Measurements from ENCODE around the gene HEPACAM2. TPM values are rescaled to one million over a fixed set of nuclear protein-coding genes. Genes with fewer than 3 reads are reported as not detected.

Gene HEPACAM2
- total RNA-seq (2014; rRNA removed; shearing (Covaris generic)): not detected in 2 replicates

GRCh38 chr7:93226310-93226709 lies at the start of gene HEPACAM2:
HEPACAM2 (minus strand) TSS chr7:93226469.
- no peak for DNase-seq (ENCODE audit: low read depth)

DNA sequence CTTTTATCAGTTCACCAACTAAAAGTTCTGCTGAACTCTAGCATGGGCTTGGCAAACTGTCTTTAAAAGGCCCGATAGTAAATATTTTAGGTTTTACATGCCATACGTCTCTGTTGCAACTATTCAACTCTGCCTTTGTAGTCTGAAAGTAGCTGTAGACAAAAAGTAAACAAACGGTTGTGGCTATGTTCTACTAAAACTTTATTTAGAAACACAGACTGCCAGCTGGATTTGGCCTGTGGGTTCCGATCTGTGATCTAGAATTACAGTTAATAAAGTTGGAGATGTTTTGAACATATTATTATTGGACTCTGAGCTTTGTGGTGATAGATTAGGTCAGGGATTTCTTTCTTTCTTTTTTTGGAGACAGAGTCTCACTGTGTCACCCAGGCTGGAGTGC lies 39.0 kb upstream of the HEPACAM2 start:
- no peak for DNase-seq (ENCODE audit: low read depth)

GRCh38 chr7:93262535-93262934 lies 36.3 kb upstream of the HEPACAM2 start:
- DNase-seq (ENCODE audit: low read depth): no peak

- DNase-seq (ENCODE audit: low read depth): no peak
These were observed 32.4 kb upstream of the HEPACAM2 start for GRCh38 chr7:93258661-93259060.

DNA sequence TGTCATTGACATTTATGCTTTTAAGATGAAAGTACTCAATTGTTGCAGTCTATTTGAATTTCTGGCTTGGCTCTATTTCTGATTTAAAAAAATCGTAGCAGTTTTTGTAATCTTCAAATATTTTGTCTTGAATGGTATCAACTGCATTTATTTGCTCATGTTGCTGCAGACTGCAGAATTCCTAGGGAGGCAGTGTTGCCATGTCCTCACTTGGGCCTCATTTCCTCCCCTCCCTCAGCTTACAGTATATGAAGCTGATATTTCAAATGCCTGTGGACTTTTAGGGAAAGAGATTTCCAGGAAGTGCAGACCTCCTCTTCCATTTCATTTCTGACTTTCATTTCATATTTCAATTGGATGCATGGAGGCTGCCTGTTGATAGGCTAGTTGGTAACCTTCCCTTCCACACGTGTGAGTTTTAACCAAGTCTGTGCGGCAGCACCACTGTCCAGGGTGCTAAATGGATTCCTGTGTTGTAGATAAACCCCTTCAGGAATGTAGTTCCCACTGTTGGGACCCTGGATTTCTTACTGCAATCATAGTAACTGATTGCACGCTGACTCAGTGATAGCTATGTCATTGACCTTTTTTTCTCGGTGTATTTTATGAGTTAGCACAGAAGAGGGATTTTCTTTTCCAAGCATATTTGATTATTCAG lies 23.4 kb upstream of the HEPACAM2 start:
- no peak for DNase-seq (ENCODE audit: low read depth)

DNA sequence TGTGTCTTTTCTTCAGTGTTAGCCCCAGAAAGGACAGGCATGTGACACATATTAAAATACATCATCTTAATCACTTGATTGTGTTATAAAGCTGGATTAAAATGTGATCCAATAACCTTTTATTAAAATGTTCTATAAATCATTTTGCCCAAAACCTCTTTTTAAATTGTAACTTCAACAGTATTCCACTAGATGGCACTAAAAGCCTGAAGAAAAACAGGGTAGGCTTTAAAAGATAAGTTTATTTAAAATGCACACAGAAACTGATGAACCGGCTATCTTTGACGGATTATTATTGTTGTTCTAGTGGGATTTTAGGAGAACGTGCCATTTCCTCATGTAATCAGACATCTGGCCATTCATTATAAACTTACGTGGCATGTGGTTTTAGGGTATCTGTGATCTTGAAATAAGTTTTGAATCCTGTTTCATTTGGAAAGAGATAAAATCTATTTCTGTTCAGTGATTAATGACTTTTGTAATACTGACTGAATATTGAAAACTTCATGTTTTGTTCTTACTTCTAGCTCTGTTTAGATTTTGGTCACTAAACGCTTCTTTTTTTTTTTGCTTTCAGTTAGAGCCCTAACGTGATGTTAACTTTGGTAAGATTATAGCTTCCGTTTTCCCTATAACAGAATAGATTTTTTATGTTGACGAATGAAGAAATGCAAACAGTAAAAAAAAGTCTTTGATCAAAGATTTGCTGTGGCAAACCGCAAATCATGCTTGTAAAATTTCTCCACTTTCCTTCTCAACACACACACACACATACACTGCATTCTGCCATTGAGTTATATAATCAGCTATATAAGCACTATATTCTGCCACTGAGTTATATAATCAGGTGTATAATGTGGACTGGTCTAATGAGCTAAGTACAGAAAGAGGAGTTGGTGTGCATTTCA lies 19.5 kb upstream of the HEPACAM2 start:
- no peak for DNase-seq (ENCODE audit: low read depth)

DNA sequence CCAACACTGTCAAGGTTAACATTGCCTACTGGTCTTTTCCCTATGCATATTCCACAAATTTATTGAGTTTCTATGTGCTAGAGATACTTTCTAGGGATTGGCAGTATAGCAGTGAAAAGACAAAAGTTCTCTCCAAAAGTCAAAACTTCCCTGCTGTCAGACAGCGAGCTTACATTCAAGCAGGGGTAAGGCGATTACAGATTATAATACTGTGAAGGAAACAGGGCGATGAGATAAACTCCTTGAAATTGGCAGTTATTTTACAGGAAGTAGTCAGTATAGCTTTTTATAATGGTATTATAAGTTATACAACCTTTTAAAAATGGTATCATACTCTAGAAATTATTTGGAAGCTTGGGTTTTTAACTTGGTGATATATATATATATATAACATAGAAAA lies 15.8 kb upstream of the HEPACAM2 start:
- no peak for DNase-seq (ENCODE audit: low read depth)

GRCh38 chr7:93239824-93240223 lies 13.6 kb upstream of the HEPACAM2 start:
- no peak for DNase-seq (ENCODE audit: low read depth)

DNA sequence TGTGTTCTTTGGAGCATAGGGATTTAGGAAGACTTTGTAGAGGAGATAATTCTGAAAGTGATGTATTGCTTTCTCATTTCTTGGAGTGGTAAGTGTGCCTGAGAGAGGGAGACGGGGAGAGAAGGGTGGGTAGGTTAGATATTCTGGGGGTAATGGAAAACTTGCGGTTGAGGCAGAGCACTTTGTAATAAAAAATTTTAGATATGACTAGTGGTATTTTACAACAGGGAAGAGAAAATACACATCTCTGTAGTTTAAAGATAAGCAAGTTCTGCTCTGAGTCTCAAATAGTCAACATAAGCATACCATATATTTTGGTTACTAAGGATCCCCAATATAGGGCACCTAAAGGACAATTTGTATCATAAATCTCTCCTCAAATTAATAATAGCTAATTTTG lies 12.5 kb upstream of the HEPACAM2 start:
- no peak for DNase-seq (ENCODE audit: low read depth)

- no peak for DNase-seq (ENCODE audit: low read depth)
These were observed 11.9 kb upstream of the HEPACAM2 start for GRCh38 chr7:93238131-93238530.

- no peak for DNase-seq (ENCODE audit: low read depth)
These were observed 9.3 kb upstream of the HEPACAM2 start for GRCh38 chr7:93235541-93235940.

DNA sequence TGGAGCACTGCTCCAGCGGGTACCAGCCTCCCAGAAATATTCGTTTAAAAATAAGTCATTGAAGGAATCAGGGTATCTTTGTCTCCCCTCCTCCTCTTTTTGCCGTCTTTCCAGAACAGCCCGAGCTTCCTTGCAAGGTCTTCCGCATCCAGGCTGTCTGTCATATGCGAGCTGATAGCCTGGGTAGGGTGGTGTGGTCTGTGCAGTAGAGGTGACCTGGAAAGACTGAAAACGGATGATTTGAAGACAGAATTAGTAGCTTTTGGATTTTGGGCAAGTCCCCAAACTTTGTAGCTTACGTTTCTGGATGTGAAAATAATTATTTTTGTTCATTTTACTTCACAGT lies 6.4 kb upstream of the HEPACAM2 start:
- peak; percentile 10 for DNase-seq (ENCODE audit: low read depth)

DNA sequence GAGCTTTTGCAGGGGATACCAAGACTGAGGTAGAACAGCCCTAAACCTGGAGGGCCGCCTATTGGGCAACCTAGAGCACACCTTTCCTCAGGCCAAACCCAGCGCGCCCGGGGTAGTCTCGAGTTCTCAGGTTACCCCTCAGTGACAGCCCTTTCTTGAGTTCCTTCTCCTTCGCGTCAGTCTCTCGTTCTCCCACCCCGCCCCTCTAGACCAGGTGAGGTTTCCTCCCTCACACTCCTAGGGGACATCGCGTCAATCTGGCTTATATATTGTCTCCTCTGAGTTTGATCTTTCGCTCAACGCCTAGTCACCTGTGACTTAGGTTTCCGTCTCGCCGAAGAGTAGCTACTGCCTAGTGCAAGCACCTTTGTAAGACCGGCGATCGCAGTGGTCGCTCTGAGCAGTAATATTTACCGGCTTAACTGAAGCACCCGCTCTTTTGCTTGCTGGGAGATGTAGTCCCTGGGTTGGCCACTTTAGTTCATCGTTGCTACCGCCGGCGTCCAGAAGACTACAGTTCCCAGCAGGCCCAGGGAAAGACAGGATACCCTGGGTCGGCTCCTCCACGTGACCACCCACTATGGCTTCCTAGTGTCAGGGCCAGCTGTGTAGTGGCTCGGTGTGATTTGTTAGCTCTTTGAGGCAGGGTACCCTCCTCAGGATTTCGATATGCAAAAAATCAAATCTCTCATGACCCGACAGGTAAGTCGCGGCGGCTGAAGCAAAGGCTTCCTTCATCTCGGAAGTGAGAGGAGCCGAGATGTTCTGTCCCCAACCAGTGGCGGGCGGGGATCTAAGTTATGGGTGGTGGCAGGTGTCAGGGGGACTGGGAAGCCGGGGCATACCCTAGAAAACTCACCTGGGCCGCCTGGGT lies 5.8 kb upstream of the HEPACAM2 start, which contains the start of gene VPS50:
VPS50 (plus strand) TSS at position 568 of the 874 bp plus-strand sequence; CDS start at position 670, 102 bp downstream.
- peak; percentile 95 for DNase-seq (ENCODE audit: low read depth)

- no peak for DNase-seq (ENCODE audit: low read depth)
These were observed 5.0 kb upstream of the HEPACAM2 start for GRCh38 chr7:93231259-93231658.

GRCh38 chr7:93228302-93228701 lies 2.0 kb upstream of the HEPACAM2 start:
- peak; percentile 52 for DNase-seq (ENCODE audit: low read depth)

DNA sequence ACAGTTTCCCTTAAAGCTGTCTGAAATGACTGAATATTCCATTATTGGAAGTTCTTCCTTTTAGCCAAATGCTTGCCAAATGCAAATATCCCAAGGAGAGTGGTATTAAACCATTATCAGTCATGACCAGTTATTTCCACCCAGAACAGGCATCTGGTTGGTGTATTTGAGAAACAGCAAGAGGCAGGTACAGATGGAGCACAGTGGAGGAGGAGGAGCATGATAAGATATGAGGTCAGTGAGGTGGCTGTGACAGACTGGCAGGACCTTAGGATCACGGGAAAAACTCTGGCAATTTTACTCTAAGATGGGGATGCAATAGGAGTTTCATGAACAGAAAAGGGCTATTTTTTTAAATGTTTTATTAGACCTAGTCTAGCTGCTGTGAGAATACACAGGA lies 6.4 kb downstream of the HEPACAM2 start:
- no peak for DNase-seq (ENCODE audit: low read depth)

GRCh38 chr7:93218997-93219827 lies 7.1 kb downstream of the HEPACAM2 start:
- no peak for DNase-seq (ENCODE audit: low read depth)

GRCh38 chr7:93212881-93213280 lies 13.4 kb downstream of the HEPACAM2 start:
- DNase-seq (ENCODE audit: low read depth): no peak

- DNase-seq (ENCODE audit: low read depth): no peak
These were observed 14.9 kb downstream of the HEPACAM2 start for GRCh38 chr7:93211228-93211818.

- DNase-seq (ENCODE audit: low read depth): no peak
These were observed 21.2 kb downstream of the HEPACAM2 start for GRCh38 chr7:93205046-93205445.

DNA sequence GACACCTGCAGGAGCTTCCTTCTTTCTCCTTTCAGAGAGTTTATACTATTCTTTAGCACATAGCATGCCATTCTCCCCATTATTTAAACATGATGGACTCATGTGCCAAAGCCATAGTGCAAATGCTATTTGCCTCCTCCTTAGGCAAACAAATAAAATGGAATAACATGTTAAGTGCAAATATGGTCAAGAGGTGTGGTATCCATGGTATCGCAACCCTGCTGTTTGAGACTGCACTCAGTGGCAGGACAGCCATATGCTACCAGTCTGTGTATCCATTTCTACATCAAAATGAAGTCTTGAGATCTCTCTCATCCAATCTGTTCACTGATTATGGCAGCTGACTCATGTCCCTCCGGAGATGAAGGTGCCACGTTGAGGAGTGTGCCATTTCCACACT lies 22.8 kb downstream of the HEPACAM2 start:
- no peak for DNase-seq (ENCODE audit: low read depth)
